ENCODE results near the gene PMVK. TPM values are rescaled to one million over a fixed set of nuclear protein-coding genes. Genes with fewer than 3 reads are reported as not detected.
"Not testable (repeated sequence)": the region's sequence is repeated elsewhere in the genome, so short reads cannot be mapped to it uniquely, and the experiment has no call there.

Gene PMVK
- total RNA-seq: 30.4 TPM

GRCh38 chr1:154936555-154937084 is at the start of gene PMVK:
Gene PMVK, minus strand, starts transcription at chr1:154936719. Its CDS starts 34 bp downstream, at chr1:154936685.
- DNase-seq (ENCODE audit: low spot score): peak; percentile 96
- peak; percentile 97 for ATAC-seq
- intact Hi-C loops (cut with DNase I): no loop called here

- intact Hi-C loops (cut with DNase I): no loop called here
- peak; percentile 56 for DNase-seq (ENCODE audit: low spot score)
- ATAC-seq: no peak
Measured at GRCh38 chr1:154983776-154984466, 47.4 kb upstream of the PMVK start.

- ATAC-seq: peak; percentile 100
- peak; percentile 96 for DNase-seq (ENCODE audit: low spot score)
- intact Hi-C loops (cut with DNase I): no loop called here
Measured at GRCh38 chr1:154982897-154983648, 46.6 kb upstream of the PMVK start, which contains the start of gene FLAD1. Gene FLAD1, plus strand, starts transcription at chr1:154983344. Its CDS starts 351 bp downstream, at chr1:154983695.

- ATAC-seq: no peak
Measured at GRCh38 chr1:154982341-154982740, 45.8 kb upstream of the PMVK start.

GRCh38 chr1:154978360-154978759 is 41.8 kb upstream of the PMVK start:
- ATAC-seq (no peak), DNase-seq (ENCODE audit: low spot score) (no peak)
- intact Hi-C loops (cut with DNase I): loop anchor here (5.0 kb wide), 1 partner anchor 194 kb away; the partner anchor contains the start of genes KRTCAP2 and TRIM46

More at GRCh38 chr1:154982341-154982740, 45.8 kb upstream of the PMVK start:
- intact Hi-C loops (cut with DNase I): no loop called here
- no peak for DNase-seq (ENCODE audit: low spot score)

- DNase-seq (ENCODE audit: low spot score); ATAC-seq: not testable (repeated sequence)
- intact Hi-C loops (cut with DNase I): loop anchor here (5.0 kb wide), 1 partner anchor 195 kb away; the partner anchor contains the start of genes KRTCAP2 and TRIM46
Measured at GRCh38 chr1:154977762-154978161, 41.2 kb upstream of the PMVK start.

- DNase-seq (ENCODE audit: low spot score) (peak; percentile 83), ATAC-seq (no peak)
- intact Hi-C loops (cut with DNase I): loop anchor here (5.0 kb wide), 1 partner anchor 197 kb away; the partner anchor contains the start of genes KRTCAP2 and TRIM46
Measured at GRCh38 chr1:154975409-154976059, 39.0 kb upstream of the PMVK start.

- intact Hi-C loops (cut with DNase I): loop anchor here (5.0 kb wide), 1 partner anchor 197 kb away; the partner anchor contains the start of genes KRTCAP2 and TRIM46
- ATAC-seq (peak; percentile 81), DNase-seq (ENCODE audit: low spot score) (peak; percentile 97)
Measured at GRCh38 chr1:154974808-154975408, 38.4 kb upstream of the PMVK start.

GRCh38 chr1:154974102-154974807 is 37.7 kb upstream of the PMVK start, which contains the start of gene CKS1B:
Gene CKS1B, plus strand, starts transcription at chr1:154974681. Its CDS starts 65 bp downstream, at chr1:154974746.
- peak; percentile 98 for DNase-seq (ENCODE audit: low spot score)
- intact Hi-C loops (cut with DNase I): no loop called here
- peak; percentile 90 for ATAC-seq

GRCh38 chr1:154973344-154974101 is 37.0 kb upstream of the PMVK start:
- ATAC-seq (peak; percentile 62), DNase-seq (ENCODE audit: low spot score) (peak; percentile 99)
- intact Hi-C loops (cut with DNase I): no loop called here

GRCh38 chr1:154972517-154973343 is 36.2 kb upstream of the PMVK start:
- ATAC-seq (no peak), DNase-seq (ENCODE audit: low spot score) (no peak)
- intact Hi-C loops (cut with DNase I): no loop called here

GRCh38 chr1:154972213-154972516 is 35.6 kb upstream of the PMVK start:
- ATAC-seq: no peak
- intact Hi-C loops (cut with DNase I): no loop called here

GRCh38 chr1:154971341-154971998 is 35.0 kb upstream of the PMVK start:
- no peak for DNase-seq (ENCODE audit: low spot score)

More at GRCh38 chr1:154972213-154972516, 35.6 kb upstream of the PMVK start:
- no peak for DNase-seq (ENCODE audit: low spot score)

GRCh38 chr1:154970631-154971340 is 34.3 kb upstream of the PMVK start, which contains the start of gene SHC1:
Gene SHC1, minus strand, starts transcription at chr1:154970747. Its CDS starts 221 bp downstream, at chr1:154970526.
- ATAC-seq (peak; percentile 74), DNase-seq (ENCODE audit: low spot score) (peak; percentile 97)
- intact Hi-C loops (cut with DNase I): no loop called here

More at GRCh38 chr1:154971341-154971998, 35.0 kb upstream of the PMVK start:
- no peak for ATAC-seq
- intact Hi-C loops (cut with DNase I): no loop called here

- intact Hi-C loops (cut with DNase I): no loop called here
- peak; percentile 80 for DNase-seq (ENCODE audit: low spot score)
Measured at GRCh38 chr1:154969860-154970452, 33.4 kb upstream of the PMVK start.

More at GRCh38 chr1:154969860-154970452, 33.4 kb upstream of the PMVK start:
- ATAC-seq: no peak
